Measurements from ENCODE around the gene TACC2.

GRCh38 chr10:122184254-122184653 is 195.3 kb downstream of the TACC2 start:
- TF ChIP-seq, protein P1, sequence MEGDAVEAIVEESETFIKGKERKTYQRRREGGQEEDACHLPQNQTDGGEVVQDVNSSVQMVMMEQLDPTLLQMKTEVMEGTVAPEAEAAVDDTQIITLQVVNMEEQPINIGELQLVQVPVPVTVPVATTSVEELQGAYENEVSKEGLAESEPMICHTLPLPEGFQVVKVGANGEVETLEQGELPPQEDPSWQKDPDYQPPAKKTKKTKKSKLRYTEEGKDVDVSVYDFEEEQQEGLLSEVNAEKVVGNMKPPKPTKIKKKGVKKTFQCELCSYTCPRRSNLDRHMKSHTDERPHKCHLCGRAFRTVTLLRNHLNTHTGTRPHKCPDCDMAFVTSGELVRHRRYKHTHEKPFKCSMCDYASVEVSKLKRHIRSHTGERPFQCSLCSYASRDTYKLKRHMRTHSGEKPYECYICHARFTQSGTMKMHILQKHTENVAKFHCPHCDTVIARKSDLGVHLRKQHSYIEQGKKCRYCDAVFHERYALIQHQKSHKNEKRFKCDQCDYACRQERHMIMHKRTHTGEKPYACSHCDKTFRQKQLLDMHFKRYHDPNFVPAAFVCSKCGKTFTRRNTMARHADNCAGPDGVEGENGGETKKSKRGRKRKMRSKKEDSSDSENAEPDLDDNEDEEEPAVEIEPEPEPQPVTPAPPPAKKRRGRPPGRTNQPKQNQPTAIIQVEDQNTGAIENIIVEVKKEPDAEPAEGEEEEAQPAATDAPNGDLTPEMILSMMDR (IDR thresholded peaks at IDR 0.05): no peak
- no peak for TF ChIP-seq POLR2A (IDR thresholded peaks at IDR 0.05)

Data from lower leg skin (tissue), 3 donors.